SU-DHL-6 (cell line): ENCODE results near the gene TRMO.

Experiments
- CTCF ChIP-seq: fragments of 200-600 bp; sonication (generic); IDR thresholded peaks from one replicate; pipeline ENCODE4 v1.5.1; 2017; ENCODE audit warnings: antibody characterized with exemption, mild to moderate bottlenecking, low read length, moderate library complexity; ENCODE audit not compliant: insufficient read depth, poor library complexity, severe bottlenecking
- EZH2phosphoT487 ChIP-seq: fragments of 200-600 bp; sonication (generic), shearing (Covaris generic); conservative IDR thresholded peaks from 2 replicates; pipeline ENCODE4 v1.6.1; 2018; ENCODE audit warnings: mild to moderate bottlenecking, antibody characterized with exemption, low read length, moderate library complexity, mixed read lengths

GRCh38 chr9:97911528-97911927 lies 10.8 kb downstream of the TRMO start:
- TF ChIP-seq CTCF (no peak), EZH2phosphoT487 (no peak)
